Measurements from ENCODE around the gene ELFN2.

The ELFN2 gene

DNA sequence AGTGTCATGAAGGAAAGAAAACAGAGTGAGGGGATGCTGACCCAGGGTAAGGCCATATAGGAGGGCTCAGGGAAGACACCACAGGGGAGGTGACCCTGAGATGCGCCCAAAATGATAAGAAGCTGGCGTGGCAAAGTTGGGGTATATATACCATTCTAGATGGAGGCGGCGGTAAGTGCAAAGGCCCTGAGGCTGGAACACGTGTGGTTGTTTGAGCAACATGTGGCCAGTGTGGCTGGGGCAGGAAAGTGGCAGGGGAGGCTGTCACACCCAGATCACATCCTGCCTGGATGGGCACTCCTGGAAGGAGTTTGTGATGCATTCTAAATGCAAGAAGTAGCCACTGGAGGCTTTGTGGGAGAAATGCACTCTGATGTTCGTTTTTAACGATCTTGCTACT, 74.8 kb downstream of the ELFN2 start:
- no peak for DNase-seq

DNA sequence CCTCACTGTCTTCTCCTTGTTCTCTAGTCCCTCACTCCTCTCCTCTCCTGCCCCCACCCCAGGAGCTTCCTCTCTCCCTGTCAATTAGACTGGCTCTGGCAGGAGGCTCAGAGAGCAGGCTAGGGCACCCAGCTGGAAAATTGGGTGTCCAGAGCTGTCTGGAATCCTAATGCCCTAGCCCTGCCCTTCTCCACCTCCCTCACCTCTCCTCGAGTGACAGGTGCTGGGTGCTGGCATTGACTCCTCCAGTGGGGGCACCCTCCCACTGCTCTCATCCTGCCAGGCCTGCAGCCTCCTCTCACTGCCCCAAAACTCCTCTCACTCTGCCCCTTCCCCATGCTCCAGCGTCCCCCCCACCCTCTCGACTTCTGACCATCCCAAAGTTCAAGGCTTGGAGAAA, 76.0 kb downstream of the ELFN2 start:
- DNase-seq = no peak

DNA sequence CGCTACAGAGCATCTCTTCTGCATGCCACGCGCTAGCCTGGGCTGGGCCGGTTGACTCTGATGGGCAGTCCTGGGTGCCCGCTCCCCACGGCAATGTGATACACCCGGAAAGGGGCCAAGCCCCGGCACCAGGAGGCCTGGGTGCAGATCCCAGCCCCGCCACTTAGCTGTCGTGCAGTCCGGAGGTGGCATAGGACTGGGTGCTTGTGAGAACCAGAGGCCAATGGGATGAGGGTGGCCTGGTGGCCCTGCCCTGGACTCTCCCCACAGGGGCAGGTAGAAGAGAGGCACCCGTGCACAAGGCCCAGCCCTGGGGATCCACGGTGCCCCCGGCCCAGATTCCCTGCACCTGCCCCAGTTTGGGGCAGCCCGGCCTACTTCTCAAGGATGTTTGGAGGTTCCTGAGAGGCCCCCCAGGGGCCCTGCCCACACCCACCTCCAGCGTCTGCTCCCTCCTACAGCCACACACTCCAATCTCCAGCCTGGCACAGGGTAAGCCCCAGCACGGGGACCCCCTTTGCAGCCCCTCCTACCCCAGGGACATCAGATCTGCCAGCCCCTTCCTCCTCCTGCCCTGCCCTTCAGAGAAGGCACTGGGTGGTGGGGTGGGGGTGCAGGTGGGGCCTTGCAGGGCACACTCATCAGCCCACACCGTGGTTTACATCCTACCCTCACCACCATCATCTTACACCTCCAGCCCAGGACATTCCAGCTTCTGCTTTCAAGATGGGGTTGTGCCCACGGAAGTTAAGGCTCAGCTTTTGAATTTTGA, 78.0 kb downstream of the ELFN2 start:
- DNase-seq = no peak

DNA sequence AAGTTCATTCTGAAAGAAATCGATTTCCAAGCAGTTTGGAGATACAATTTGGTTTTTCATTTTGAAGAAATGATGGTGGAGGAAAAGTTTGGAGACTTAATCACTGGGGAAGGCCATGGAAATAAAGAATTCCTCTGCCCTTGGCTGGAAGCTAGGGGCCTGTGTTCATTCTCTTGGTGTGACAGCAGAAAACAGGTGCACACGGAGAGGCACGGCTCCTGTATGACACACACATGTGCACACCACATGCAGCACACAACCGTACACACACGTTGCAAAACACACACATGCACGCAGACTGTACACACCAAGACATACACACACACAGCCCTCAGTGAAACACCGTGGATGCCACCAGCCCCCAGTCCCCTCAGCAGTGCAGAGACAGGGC, 80.8 kb downstream of the ELFN2 start:
- DNase-seq = no peak

DNA sequence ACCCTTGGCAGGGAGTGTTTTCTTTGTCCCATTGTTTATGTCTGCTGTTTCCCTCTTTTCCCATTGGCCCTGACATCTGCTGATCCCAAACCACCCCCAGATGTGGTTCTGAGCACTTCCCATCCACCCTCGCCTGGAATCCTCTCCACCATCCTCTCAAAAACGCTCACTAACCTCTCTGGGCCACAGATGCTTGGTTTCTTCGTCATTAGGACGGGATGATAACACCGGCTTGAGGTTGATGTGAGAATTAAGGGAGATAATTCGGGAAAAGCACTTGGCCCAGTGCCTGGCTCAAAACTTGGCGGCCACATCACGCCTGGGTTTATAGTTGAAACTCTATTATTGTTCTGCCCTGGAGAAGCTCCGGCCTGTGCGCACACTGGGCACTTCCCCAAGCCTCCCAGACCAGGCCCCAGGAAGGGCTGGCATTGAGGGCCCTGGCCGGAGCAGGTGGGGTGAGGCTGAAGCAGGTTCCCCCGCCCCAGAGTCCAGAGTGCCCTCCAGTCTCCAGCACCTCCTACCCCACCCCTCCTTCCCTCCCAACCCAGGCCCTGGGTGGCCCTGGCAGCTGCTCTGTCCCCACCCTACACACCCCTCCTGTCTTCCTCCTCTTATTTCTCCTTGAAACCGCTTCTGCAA, 81.3 kb downstream of the ELFN2 start:
- no peak for DNase-seq

DNA sequence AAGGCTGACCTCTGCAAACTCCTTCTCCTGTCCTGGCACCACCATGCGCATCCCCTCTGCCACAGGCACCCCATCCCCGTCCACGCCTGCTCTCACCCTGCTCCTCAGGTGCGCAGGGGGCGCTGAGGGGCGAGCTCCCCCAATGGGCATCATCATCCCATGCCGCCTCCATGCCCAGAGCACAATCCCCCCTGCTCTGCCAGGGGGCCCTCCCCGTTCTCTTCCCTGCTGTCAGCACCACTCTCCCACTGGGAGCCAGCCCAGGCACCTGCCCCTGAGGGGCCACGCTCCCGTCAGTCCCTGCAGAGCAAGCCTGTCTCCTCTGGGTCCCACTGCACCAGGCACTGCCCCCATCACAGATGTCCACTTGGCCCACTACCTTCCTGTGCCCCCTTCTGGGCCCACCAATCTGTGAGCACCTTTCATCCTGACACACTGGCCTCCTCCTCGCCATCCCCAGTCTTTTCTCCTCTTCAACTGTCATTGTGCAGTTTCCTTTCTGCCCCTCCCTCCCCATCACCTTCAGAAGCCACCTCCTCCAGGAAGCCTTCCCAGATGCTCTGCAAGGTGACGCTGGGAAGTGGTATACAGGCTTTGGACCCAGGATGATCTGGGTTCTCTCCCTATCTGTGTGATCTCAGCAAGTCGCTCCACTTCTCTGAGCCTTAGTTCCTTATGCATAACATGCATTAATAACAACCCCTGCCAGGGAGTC, 82.4 kb downstream of the ELFN2 start:
- DNase-seq = no peak

DNA sequence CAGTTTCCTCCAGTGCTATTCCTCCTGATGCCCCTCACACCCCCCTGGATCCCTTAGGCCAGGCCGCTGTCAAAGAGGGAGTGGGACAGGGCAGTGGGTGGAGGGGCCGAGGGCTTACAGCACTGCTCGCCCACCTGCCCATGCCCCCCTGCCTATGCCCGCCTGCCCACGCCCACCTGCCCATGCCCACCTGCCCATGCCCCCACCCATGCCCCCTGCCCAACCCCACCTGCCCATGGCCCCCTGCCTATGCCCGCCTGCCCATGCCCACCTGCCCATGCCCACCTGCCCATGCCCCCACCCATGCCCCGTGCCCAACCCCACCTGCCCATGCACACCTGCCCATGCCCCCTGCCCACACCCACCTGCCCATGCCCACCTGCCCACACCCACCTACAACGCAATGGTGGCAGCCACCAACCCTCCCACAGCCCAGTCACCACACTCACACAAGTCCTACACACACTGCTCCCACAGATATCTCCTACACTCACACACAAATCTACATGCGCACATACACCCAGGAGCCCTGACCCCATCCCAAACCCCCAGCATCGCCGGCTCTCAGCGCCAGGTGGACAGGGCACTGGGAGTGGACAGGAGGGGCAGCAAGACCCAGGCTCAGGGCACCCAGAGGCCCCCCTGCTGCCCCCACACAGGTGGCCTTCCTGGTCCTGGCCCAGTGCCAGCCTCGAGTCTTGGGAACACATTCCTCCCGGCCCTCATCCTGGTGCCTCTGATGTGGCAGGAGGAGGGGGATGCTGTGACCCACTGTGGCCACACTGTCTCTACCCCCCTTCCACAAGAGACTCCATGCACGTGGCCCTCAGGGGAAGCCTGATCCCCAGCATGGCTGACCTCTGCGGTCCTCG, 83.2 kb downstream of the ELFN2 start:
- no peak for DNase-seq

DNA sequence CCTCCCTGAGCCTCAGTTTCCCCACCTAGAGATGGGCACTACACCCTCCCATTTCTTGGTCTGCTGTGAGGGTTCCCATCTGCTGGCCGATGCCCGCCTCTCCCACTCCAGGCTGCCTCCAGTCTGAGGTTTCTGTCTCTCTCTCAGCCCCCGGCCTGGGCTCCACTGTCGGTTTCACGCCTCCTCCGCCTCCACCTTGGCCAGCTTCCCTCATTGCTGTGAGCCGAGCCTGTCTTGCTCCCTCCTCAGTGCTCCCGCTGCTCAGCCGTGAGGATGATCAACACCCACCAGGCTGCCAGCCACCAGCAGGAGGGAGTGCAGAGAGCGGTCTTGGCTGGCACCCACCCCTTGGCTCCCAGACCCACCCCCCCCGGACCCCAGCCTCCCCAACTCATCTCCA, 83.9 kb downstream of the ELFN2 start:
- no peak for DNase-seq

DNA sequence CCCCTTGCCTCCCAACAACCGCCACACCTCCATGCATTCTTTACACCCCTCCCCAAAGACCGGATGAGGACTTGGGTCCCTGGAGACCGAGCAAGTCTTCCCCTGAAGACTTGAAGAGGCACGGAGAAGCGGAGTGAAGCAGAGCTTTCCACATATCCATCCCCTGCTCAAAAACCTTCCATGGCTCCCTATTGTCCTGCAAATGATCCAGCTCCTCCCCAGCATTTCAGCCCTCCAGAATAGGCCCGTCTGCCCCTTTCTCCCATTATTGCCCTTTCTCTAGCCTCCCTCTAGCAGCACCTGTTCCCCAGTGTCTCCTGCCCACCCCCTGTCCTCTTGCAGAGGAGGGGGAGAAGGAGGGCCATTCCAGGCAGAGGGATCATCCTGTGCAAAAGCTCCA, 85.2 kb downstream of the ELFN2 start:
- no peak for DNase-seq

DNA sequence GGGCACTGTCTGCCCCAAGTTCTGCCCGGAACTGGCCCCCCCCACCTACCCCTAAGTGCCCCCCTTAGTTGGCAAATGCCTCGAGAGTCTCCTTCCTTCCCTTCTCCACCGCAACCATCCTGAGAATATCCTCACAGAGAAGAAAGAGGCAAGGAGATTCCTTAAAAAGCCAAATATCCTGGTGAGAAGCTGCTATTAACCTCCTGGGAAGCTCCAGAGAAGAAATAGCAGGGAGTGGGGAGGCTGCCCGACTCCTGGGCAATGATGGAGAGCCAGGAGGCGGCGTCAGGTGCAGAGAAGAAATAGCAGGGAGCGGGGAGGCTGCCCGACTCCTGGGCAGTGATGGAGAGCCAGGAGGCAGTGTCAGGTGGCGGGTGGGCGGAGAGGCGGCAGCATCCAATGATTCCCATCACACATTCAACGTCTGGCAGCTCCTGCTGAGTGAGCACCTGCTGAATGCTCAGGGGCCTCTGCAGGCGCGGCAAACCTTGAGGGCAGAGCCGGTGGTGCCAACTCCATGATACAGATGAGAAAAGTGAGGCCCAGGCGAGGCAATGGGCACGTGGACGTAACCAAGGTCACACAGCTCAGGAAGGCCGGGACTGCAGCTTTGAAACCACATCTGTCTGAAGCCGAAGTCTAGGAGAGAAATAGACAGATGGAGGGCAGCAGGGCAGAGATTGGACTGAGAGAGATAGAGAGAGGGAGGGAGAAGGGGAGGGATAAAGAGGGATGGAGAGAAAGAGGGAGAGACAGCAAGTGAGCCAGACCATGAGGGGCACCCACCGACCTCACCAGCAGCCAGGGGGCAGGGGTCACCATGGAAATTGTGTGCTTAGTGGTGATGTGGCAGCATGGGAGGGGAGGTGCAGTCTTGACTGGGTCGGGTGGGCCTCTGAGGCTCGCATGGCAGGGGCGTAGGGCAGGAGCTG, 86.7 kb downstream of the ELFN2 start:
- DNase-seq = peak in 1 of 2 experiments; percentile 69

DNA sequence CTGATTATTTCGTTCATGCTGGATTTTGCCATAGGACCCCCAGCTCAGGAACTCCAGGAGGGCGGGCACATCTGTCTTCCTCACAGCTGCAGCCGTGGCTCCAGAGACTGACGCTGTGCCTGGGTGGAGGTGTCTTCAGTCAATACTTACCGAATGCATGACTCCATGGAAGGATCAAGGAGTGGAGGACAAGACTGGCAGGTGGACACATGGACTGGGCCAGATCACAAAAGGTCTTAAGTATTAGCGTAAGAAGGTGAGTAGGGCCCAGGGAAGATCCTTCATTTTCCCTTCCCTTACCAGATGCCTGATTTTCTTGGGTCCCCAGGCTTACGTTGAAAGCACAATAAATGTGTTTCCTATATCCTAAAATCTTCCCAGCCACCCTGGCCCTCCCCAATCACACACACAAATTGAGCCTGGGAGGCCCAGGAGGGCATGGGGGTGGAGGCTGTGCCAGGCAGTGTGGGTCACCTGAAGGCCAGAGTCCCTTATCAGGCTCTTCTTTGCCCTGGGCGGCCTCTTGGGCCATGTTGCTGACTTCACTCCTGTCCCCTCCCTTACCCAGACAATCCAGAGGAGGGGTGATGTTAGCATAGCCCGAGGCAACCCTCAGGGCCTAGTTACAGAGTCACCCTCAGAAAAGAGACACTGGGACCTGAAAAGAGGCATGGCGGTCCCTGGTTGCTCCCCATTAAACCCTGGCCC, 88.6 kb downstream of the ELFN2 start:
- DNase-seq = no peak

DNA sequence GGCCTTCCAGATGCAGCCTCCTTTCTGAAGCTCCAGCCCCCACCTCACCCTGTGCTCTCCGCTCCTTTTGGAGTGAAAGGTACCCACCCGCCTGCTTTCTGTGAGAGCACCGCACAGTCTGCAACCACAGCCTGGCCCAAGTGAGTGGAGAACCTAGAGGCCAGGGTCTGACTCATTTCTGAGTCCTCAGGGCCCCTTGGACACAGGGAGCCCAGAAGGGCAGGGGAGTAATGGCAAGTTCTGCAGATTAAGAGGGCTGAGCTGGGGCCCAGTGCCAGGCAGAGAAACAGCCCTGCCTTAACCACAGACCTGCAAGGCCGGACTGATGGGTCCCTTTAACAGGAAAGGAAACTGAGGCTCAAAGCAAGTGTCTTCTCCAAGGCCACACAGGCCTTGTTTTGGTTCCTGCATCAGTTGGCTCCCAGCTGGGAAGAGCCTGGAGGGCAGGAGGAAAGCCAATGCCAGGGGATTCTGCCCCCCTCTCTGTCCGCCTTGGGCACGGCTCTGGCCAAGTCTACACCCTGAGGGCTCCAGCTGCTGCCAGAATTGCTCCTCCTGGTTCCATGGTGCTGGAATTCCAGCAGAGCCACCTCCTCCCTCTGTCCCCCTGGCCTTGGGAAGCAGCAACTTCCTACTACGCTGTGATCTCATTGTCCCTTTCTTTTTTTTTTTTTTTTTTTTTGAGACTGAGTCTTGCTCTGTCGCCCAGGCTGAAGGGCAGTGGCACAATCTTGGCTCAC, 89.9 kb downstream of the ELFN2 start:
- DNase-seq = no peak

DNA sequence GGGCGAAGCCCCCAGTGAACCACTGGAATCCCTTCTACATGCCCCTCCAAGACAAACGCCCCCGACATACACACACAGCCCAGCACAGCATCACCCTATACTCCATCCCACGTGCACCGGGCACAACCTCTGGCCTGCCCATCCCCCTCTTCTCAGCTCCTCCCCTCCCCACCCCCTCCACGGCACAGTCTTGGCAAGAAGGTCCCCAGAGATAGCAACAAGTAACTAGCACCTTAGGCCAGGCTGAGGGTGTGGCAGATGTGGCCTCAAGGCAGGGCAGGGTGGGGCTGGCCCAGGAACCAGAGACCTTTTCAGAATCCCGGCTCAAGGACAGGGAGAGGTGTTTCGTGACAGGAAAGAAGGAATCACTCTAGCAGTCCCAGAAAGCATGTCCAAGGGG, 90.7 kb downstream of the ELFN2 start:
- DNase-seq = no peak

DNA sequence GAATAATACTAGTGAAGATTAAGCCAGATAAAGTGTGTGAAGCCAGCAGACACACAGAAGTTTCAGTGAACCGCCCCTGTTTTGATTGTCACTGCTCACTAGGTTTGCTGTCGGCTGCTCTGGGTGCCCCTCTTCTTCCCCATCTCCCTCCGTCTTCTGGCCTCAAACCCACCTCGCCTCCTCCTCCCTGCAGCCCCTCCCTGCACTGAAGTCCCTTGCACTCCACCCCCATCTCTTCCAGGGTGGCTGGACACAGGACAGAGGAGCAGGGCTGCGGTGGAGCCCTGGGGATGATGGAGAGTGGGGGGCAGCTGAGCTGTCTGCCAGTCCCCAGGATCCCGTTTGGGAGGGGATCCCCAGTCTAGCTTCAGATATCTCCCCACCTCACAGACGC, 91.5 kb downstream of the ELFN2 start:
- DNase-seq = no peak

DNA sequence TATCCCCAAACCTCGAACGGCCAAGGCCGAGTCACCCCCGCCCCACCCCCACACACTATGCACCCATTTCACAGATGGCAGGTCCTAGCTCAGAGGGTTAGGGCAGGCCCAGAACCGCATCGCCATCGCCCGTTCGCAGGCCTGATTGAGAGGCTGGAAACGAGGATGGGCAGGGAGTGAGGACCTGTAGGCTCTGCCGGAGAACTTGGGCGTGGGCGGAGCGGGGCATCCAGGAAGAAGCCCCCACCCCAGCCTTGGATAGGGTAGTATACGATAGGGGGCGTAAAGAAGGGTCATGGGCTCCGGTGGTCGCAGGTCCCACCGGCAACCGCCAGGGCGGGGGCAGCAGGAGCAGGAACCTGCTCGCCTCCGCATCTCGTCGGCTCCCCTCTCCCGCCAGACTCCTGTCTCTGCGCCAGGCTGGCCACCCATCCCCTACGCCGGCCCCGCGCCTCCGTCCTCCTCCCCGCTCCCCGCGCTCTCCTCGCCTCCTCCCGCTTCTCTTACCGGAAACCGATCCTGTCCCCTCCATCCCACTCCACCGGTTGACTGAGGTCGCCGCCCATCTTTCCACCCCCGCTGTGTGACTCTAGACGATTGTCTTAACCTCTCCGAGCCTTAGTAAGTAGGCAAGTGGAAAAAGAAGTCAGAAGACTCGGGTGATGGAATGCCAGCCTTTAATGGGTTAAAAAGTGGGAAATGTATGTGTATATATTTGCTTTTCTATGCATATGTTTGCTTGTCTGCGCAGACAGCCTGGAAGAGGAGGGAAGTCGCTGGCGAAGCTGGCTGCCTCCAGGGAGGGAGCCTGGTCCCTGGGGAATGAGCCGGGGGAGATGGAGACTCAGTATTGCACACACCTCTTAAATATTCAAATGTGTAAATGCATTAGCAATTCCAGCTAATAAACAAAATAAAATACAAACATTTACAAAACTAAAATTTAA, 92.1 kb downstream of the ELFN2 start:
- no peak for DNase-seq

DNA sequence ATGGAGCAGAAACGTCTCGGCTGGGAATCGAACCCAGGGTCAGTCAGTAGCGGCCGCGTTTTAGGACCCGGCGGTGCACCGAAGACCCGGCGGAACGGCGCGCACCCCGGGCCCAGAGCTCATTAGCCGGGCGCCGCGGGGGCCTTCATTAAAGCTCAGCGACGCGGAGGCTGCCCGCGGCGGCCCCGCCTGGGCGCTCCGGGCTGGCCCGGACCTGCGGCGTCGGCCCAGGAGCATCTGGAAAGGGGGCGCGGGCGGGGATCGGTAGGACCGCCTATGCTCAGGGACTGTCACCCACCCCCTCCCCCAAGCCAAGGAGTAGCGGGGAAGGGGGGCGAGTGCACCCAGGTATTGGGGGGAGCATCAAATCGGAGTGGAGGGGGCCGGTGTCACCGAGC, 92.8 kb downstream of the ELFN2 start:
- DNase-seq = no peak

DNA sequence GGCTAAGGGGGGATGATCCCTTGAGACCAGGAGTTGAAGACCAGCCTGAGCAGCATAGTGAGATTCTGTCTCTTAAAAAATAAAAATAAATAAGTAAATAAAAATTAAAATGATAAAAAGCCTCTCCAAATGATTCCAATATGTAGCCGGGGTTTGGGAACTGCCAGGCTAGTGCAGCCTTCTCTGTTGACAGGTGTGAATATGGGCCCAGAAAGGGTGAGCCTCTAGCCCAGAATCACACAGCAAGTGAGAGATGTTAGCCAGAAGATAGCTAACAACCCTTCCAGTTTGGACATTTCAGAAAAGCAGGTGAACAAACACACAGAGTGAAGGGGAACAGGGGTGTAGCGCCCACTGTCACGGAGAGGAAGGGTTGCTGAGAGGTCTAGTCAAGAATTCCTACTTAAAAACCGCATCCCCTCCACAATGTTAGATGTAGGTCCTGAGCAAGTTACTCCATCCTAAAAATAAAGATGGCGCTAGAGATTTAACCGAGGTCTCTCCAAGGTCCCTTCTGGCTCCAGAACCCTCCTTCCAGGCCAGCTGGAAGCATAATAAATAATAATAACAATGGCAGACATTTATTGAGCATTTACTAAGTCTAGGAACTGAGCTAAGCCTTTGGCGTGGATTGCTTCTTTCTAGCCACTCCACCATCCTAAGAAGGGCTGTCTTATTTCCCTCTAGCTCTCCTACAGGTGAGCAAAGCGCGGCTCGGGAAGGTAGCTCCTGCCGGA, 93.4 kb downstream of the ELFN2 start:
- DNase-seq = no peak

DNA sequence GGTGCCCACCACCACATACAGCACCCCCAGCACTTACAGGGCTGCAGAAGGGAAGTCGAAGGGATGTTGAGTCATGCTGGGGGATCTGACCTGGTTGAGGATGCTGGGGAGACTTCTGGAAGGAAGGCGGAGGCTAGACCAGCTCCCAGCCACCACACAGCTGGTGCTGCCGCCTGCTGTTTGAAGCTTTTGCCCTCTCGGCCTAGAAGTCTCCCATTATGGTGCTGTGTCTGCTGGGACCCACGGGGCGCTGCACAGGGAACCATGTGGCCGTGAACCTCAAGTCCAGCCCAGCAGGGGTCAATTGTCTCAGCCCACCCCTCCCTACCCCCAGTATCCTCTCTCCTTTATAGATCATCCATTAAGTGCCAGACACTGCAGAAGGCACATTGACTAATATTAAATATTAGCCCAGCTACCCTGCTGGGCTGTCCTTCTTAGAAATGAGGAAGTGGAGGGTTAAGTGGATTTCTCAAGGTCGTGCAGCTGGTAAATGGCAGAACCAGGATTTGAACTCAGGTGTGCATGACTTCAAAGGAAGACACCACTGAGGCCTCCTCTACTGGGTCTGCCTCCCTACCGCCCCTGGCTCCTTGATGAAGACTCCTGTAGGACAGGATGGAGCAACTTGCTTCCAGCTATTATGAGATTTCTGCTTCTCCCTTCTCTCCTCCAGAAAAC, 95.3 kb downstream of the ELFN2 start:
- no peak for DNase-seq

Measured in cerebellar nuclear complex (tissue), 1 donor.